ENCODE results near the gene MS4A15. TPM values are rescaled to one million over a fixed set of nuclear protein-coding genes. Genes with fewer than 3 reads are reported as not detected.

The MS4A15 gene
- total RNA-seq, 1 donor from 2014 or later = 113 TPM

GRCh38 chr11:60763692-60764369, 7.2 kb downstream of the MS4A15 start:
- no peak for DNase-seq
- H3K27me3 ChIP-seq (ENCODE audit: low read depth) = peaks cover 6% of the 10 kb centered on the region
- intact Hi-C loops (cut with DNase I) = no loop called here
- H3K4me1 ChIP-seq = peaks cover 3% of the 10 kb centered on the region
- peak; percentile 9 for TF ChIP-seq CTCF (IDR thresholded peaks at IDR 0.05)
- H3K9me3 ChIP-seq = no peaks in the 10 kb centered on the region
- no peaks in the 10 kb centered on the region for H3K36me3 ChIP-seq
- H3K27ac ChIP-seq = no peak overlapping the region
- ATAC-seq = peak; percentile 53 to 59
- peak overlapping the region; percentile 15 for H3K4me3 ChIP-seq

DNA sequence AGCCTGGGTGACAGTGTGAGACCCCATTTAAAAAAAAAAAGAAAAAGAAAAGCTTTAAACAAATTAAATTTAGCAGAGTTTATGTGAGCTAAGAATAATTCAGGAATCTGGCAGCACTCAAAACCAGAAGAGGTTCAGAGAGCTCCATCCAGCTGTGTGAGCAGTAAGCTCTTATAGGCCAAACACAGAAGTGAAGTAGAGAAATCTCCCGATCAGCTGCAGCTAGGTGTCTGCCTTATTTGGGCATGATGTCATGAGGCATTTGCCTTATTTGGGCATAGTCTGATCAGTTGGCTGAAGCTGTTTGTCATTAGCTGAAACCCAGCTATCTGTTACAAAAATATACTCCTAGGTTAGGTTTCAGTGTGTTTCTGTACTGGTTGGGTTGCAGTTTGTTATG, 8.2 kb downstream of the MS4A15 start:
- intact Hi-C loops (cut with DNase I) = no loop called here
- no peaks in the 10 kb centered on the region for H3K9me3 ChIP-seq
- no peak overlapping the region for H3K27ac ChIP-seq
- H3K27me3 ChIP-seq (ENCODE audit: low read depth) = peaks cover 6% of the 10 kb centered on the region
- no peak for DNase-seq
- H3K4me3 ChIP-seq = no peak overlapping the region
- no peaks in the 10 kb centered on the region for H3K4me1 ChIP-seq
- no peak for TF ChIP-seq CTCF (IDR thresholded peaks at IDR 0.05)
- ATAC-seq = no peak
- H3K36me3 ChIP-seq = no peaks in the 10 kb centered on the region

DNA sequence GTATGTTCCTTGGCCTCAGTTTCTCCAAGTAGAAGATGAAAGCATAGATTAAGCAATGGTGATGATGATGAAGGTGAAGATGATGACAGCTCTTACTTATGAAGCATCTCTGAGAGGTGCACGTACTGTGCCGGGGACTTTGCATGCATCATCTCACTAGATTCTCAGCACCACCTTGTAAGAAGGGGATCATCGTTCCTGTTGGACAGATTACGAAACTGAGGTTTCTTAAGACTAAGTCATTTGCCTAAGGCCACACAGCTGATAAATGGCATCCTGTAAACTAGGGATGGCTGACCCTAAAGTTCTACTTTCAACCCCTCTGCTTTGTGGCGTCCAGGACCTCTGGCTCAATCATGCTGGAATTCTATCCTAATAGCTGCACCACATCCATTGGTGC, 8.7 kb downstream of the MS4A15 start:
- no peaks in the 10 kb centered on the region for H3K4me1 ChIP-seq
- intact Hi-C loops (cut with DNase I) = no loop called here
- no peak overlapping the region for H3K27ac ChIP-seq
- H3K4me3 ChIP-seq = no peak overlapping the region
- no peak for ATAC-seq
- no peaks in the 10 kb centered on the region for H3K36me3 ChIP-seq
- no peak for TF ChIP-seq CTCF (IDR thresholded peaks at IDR 0.05)
- H3K9me3 ChIP-seq = no peaks in the 10 kb centered on the region
- peaks cover 6% of the 10 kb centered on the region for H3K27me3 ChIP-seq (ENCODE audit: low read depth)
- no peak for DNase-seq

DNA sequence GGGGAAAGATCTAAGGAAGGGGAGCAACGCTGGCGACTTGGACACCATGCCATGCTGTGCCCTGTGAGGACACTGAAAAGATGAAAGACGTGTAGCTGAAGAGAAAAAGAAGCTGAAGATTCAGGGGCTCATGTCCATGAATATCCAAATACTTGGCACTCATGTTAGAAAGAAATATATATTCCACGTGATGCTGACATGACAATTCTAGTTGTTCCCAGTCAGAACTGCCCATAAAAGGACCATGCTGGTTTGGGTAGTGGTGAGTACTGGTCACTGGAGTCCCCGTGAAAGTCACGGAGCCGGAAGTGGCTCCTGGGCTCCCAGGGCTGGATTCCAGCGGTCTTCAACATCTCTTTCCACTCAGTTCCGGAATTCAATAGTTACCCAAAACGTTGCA, 9.9 kb downstream of the MS4A15 start:
- intact Hi-C loops (cut with DNase I) = no loop called here
- no peak for DNase-seq
- no peak for ATAC-seq

GRCh38 chr11:60767388-60767811, 10.7 kb downstream of the MS4A15 start:
- intact Hi-C loops (cut with DNase I) = no loop called here
- no peaks in the 10 kb centered on the region for H3K4me1 ChIP-seq
- H3K36me3 ChIP-seq = no peaks in the 10 kb centered on the region
- TF ChIP-seq CTCF (IDR thresholded peaks at IDR 0.05) = peak; percentile 39
- DNase-seq = no peak
- no peak for ATAC-seq
- no peak overlapping the region for H3K27ac ChIP-seq
- no peak overlapping the region for H3K4me3 ChIP-seq
- H3K27me3 ChIP-seq (ENCODE audit: low read depth) = peaks cover 2% of the 10 kb centered on the region
- no peaks in the 10 kb centered on the region for H3K9me3 ChIP-seq

More for the DNA sequence above, 9.9 kb downstream of the MS4A15 start:
- H3K27me3 ChIP-seq (ENCODE audit: low read depth) = peaks cover 6% of the 10 kb centered on the region
- no peaks in the 10 kb centered on the region for H3K4me1 ChIP-seq
- no peak for TF ChIP-seq CTCF (IDR thresholded peaks at IDR 0.05)
- no peaks in the 10 kb centered on the region for H3K9me3 ChIP-seq
- H3K36me3 ChIP-seq = no peaks in the 10 kb centered on the region
- H3K27ac ChIP-seq = no peak overlapping the region
- no peak overlapping the region for H3K4me3 ChIP-seq
